Spleen (tissue), 11 donors: ENCODE results near the gene CCDC137. TPM values are rescaled to one million over a fixed set of nuclear protein-coding genes. Genes with fewer than 3 reads are reported as not detected.

Experiments
- DNase-seq: peaks from one replicate; pipeline ENCODE4 v3.0.0-alpha.2; 2020
- H3K27ac ChIP-seq, 8 donors: fragments of 200-600 bp; sonication (generic) in 7 of 8; 1 replicate in 4 of 8; 2 replicates in 4 of 8; pipeline versions ENCODE4 v1.5.0 to v1.8.0; 2016 to 2021; ENCODE audit warnings: inconsistent platforms in 4 of 8, mild to moderate bottlenecking in 4 of 8, moderate library complexity in 1 of 8
- H3K27me3 ChIP-seq, 7 donors: fragments of 200-600 bp; sonication (generic) in 6 of 7; replicated peaks in 1 of 7; 1 replicate in 4 of 7; 2 replicates in 3 of 7; pipeline versions ENCODE4 v1.5.0 to v1.8.0; 2016 to 2021; ENCODE audit warnings: inconsistent platforms in 3 of 7, mild to moderate bottlenecking in 1 of 7
- H3K36me3 ChIP-seq, 6 donors: fragments of 200-600 bp; sonication (generic) in 5 of 6; 1 replicate in 4 of 6; 2 replicates in 2 of 6; pipeline versions ENCODE4 v1.5.0 to v1.8.0; 2016 to 2021; ENCODE audit warnings: inconsistent platforms in 2 of 6
- H3K4me1 ChIP-seq, 6 donors: fragments of 200-600 bp; sonication (generic) in 5 of 6; 1 replicate in 3 of 6; 2 replicates in 3 of 6; pipeline versions ENCODE4 v1.5.0 to v1.8.0; 2016 to 2021; ENCODE audit warnings: inconsistent platforms in 3 of 6
- H3K4me3 ChIP-seq, 8 donors: fragments of 200-600 bp; sonication (generic) in 7 of 8; 1 replicate in 4 of 8; 2 replicates in 4 of 8; pipeline versions ENCODE4 v1.5.0 to v1.8.0; 2016 to 2021; ENCODE audit warnings: inconsistent platforms in 4 of 8, mild to moderate bottlenecking in 4 of 8, moderate library complexity in 2 of 8
- H3K9me3 ChIP-seq, 8 donors: fragments of 200-600 bp; sonication (generic) in 7 of 8; 1 replicate in 4 of 8; 2 replicates in 4 of 8; pipeline versions ENCODE4 v1.5.0 to v1.8.0; 2016 to 2021; ENCODE audit warnings: inconsistent platforms in 4 of 8
- CTCF ChIP-seq, 11 experiments: fragments of 200-600 bp in 7 of 11; fragments of 450-650 bp in 4 of 11; sonication (generic) in 4 of 11; IDR thresholded peaks in 8 of 11; conservative IDR thresholded peaks in 3 of 11; 1 replicate in 7 of 11; 2 replicates in 4 of 11; pipeline versions ENCODE4 v1.4.0 to v1.8.0; 2016 to 2021; ENCODE audit warnings: antibody characterized with exemption in 11 of 11, inconsistent platforms in 4 of 11, mild to moderate bottlenecking in 1 of 11
- POLR2A ChIP-seq, 3 donors: fragments of 450-650 bp; IDR thresholded peaks; one replicate each; pipeline ENCODE4 v1.5.1; 2017; ENCODE audit warnings: antibody characterized with exemption in 3 of 3, mild to moderate bottlenecking in 1 of 3
- POLR2AphosphoS5 ChIP-seq, 3 donors: sonication (generic); formaldehyde crosslinking; IDR thresholded peaks; one replicate each; pipeline ENCODE4 v1.5.1; 2017; ENCODE audit warnings: antibody characterized with exemption in 3 of 3
- WGBS, 5 donors: extraction: QIAGEN DNeasy Blood & Tissue Kit in 3 of 5; methylation state at CpG; one replicate each; pipeline versions ENCODE4 v1.1.5 to v1.1.7; 2013 to 2018; 5-methylcytosine and 5-hydroxymethylcytosine counted together
- intact Hi-C: fragments of 100-400 bp; cut with DNase I; formaldehyde crosslinking; loops from one replicate; pipeline ENCODE4 v1.15.0; 2023; ENCODE audit warnings: low total_unique reads
- polyA plus RNA-seq, 3 donors: library from polyadenylated mRNA; stranded (reverse); fragments of 200-250 nt; gene quantifications; one replicate each; pipeline ENCODE4 v1.2.1, GENCODE V29; 2013
- total RNA-seq, 7 donors: library from RNA; depleted of rRNA in 3 of 7; stranded (reverse); fragments of >200 nt in 3 of 7; fragmentation: NEBNext Ultra II Directional in 4 of 7; extraction: Animal tissue kit (Norgen Biotek cat#: 25700) in 4 of 7; gene quantifications; one replicate each; pipeline versions ENCODE4 v1.1.0 to v1.2.1, GENCODE V29; 2016 to 2021
- donor health status: healthy with polysubstance abuse.
- donor health status: DM: no; HTN: no; CAD: no; lungs with moderate emphysema.
- donor health status: DM: no; HTN: no; CAD: no.
- donor health status: Bipolar disorder and iron deficiency.
- donor health status: healthy.
- donor health status: DM: no; HTN: no; CAD: no.
- donor health status: DM: yes; HTN: yes; CAD: no.

Gene CCDC137
- total and polyA plus RNA-seq, 10 donors, result 10.7 to 40.1 (median 19.9) TPM

DNA sequence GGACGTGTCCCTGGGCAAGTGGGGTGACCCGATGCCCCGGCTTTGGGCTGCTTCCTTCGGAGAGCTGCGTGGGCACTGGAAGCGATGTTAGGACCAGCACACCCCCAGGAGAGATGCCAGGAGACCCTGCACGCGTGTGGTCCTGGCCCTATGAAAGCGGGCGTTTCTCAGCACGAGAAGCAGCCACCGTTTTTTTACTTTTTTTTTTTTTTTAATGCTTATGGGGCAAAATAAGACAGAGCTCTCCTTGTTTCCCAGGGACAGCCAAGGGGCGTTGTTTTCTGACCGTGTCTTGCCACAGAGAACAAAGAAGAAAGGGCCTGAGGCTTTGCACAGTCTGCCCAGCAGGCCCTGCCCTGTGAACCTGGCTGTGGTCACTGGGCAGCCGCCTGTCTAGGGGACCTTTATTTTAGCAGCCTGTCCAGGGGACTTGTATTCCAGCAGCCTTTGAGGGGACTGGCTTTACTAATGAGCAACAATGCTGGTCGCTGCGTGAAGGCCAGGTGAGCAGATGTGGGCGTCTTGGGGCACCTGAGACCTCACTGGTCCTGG is 46.5 kb downstream of the CCDC137 start:
- Histone ChIP-seq H3K27me3 (no peaks in the 10 kb centered on the region), H3K9me3 (no peaks in the 10 kb centered on the region), H3K4me1 (peaks cover 22 to 57% (median 34%) of the 10 kb centered on the region in 6 donors), H3K36me3 (peaks cover 0 to 33% (median under 1%) of the 10 kb centered on the region in 6 donors), H3K27ac (no peak overlapping the region), H3K4me3 (peak overlapping the region in 6 of 8 donors; percentile 87 to 99 (median 90))
- TF ChIP-seq POLR2A (IDR thresholded peaks at IDR 0.05) (no peak), POLR2AphosphoS5 (IDR thresholded peaks at IDR 0.05) (no peak), CTCF (IDR thresholded peaks at IDR 0.05 in 8 of 11, conservative IDR thresholded peaks at IDR 0.05 in 3 of 11) (no peak)
- DNase-seq, result peak; percentile 80
- 41 to 61% (median 58%) methylated on average over 15 to 18 of the region's 18 CpGs for WGBS, 5 donors
- intact Hi-C loops, result no loop called here

GRCh38 chr17:81713556-81714411 is 47.2 kb downstream of the CCDC137 start:
- Histone ChIP-seq H3K4me1 (peaks cover 22 to 57% (median 34%) of the 10 kb centered on the region in 6 donors), H3K27ac (no peak overlapping the region), H3K9me3 (no peaks in the 10 kb centered on the region), H3K4me3 (peak overlapping the region in 1 of 8 donors; percentile 99), H3K27me3 (no peaks in the 10 kb centered on the region), H3K36me3 (peaks cover 0 to 33% (median 0%) of the 10 kb centered on the region in 6 donors)
- peak; percentile 76 for DNase-seq
- TF ChIP-seq POLR2A (IDR thresholded peaks at IDR 0.05) (no peak), POLR2AphosphoS5 (IDR thresholded peaks at IDR 0.05) (no peak), CTCF (IDR thresholded peaks at IDR 0.05 in 8 of 11, conservative IDR thresholded peaks at IDR 0.05 in 3 of 11) (no peak)
- 74 to 88% (median 81%) methylated on average over 11 to 36 of the region's 36 CpGs for WGBS, 5 donors
- intact Hi-C loops, result no loop called here

GRCh38 chr17:81714412-81715106 is 48.0 kb downstream of the CCDC137 start:
- H3K9me3 ChIP-seq, result no peaks in the 10 kb centered on the region
- H3K36me3 ChIP-seq, result peaks cover 0 to 35% (median 0%) of the 10 kb centered on the region in 6 donors
- H3K4me3 ChIP-seq, result no peak overlapping the region
- DNase-seq, result no peak
- H3K4me1 ChIP-seq, result peaks cover 22 to 55% (median 34%) of the 10 kb centered on the region in 6 donors
- 94 to 97% (median 95%) methylated on average over 23 to 39 of the region's 39 CpGs for WGBS, 5 donors
- H3K27me3 ChIP-seq, result no peaks in the 10 kb centered on the region
- no peak overlapping the region for H3K27ac ChIP-seq
- TF ChIP-seq POLR2A (IDR thresholded peaks at IDR 0.05), result no peak
- no peak for TF ChIP-seq CTCF (IDR thresholded peaks at IDR 0.05 in 8 of 11, conservative IDR thresholded peaks at IDR 0.05 in 3 of 11)
- no peak for TF ChIP-seq POLR2AphosphoS5 (IDR thresholded peaks at IDR 0.05)
- intact Hi-C loops, result no loop called here
